HCT116 (cell line): Measurements from ENCODE around the gene ACAD8. TPM values are rescaled to one million over a fixed set of nuclear protein-coding genes. Genes with fewer than 3 reads are reported as not detected.

Experiments used
- ATAC-seq: fragments of 200-7000 bp; cut with Tn5 transposase; 2 replicates; pipeline ENCODE4 v1.9.1; 2020; ENCODE audit warnings: mild to moderate bottlenecking, moderate library complexity
- BruUV-seq: library from RNA; stranded (reverse); fragments of 400-500 nt; replicated peaks from 2 replicates; lab custom pipeline; 2021; lab: Mats Ljungman, UMichigan
- CTCF ChIA-PET: fragments of 300-600 bp; sonication (Branson Sonifier 250); formaldehyde crosslinking; loops from one replicate; lab custom pipeline; 2021; ENCODE audit warnings: antibody characterized with exemption; lab: Charles Lee
- POLR2A ChIA-PET: fragments of 300-600, 350-600 bp; sonication (Branson Sonifier 250); formaldehyde crosslinking; loops from one replicate; lab custom pipeline; 2021; ENCODE audit warnings: antibody characterized with exemption; lab: Charles Lee
- RAD21 ChIA-PET, 2 experiments: fragments of 300-600 bp; sonication (Branson Sonifier 250); formaldehyde crosslinking; loops; one replicate each; lab custom pipeline; 2023; ENCODE audit warnings: low total read pairs in 2 of 2; ENCODE audit not compliant: uncharacterized antibody in 2 of 2, unreplicated experiment in 2 of 2, low non-redundant PET in 1 of 2; lab: Charles Lee
- DNase-seq: peaks from one replicate; pipeline ENCODE4 v3.0.0-alpha.2; 2010; ENCODE audit warnings: low read depth, low spot score
- H2AFZ ChIP-seq: fragments of 200-600 bp; shearing (Covaris generic), sonication (generic); 2 replicates; pipeline ENCODE4 v1.6.1; 2017; ENCODE audit warnings: low read depth, mixed run types, mixed read lengths, antibody characterized with exemption, low read length; ENCODE audit not compliant: poor library complexity, severe bottlenecking
- H3K27ac ChIP-seq: 2 replicates; pipeline ENCODE4 v1.5.1; 2012; ENCODE audit warnings: low read depth, low read length
- H3K27me3 ChIP-seq: fragments of 200-600 bp; sonication (generic); 2 replicates; pipeline ENCODE4 v1.6.1; 2016; ENCODE audit warnings: mixed run types, low read length, mixed read lengths; ENCODE audit not compliant: insufficient read depth
- H3K36me3 ChIP-seq, 2 experiments: fragments of 200-500 bp in 1 of 2; fragments of 200-600 bp in 1 of 2; sonication (Bioruptor generic) in 1 of 2; sonication (generic) in 1 of 2; 2 replicates each; pipeline versions ENCODE4 v1.5.1 to v1.6.1; 2014 to 2016; ENCODE audit warnings: low read length in 2 of 2, inconsistent platforms in 1 of 2, mixed read lengths in 1 of 2, mixed run types in 1 of 2; ENCODE audit not compliant: insufficient read depth in 2 of 2, control insufficient read depth in 1 of 2
- H3K4me1 ChIP-seq, 2 experiments: fragments of 200-600 bp in 1 of 2; sonication (generic) in 1 of 2; 2 replicates each; pipeline versions ENCODE4 v1.5.1 to v1.6.1; 2012 to 2017; ENCODE audit warnings: low read length in 2 of 2, inconsistent platforms in 1 of 2, mild to moderate bottlenecking in 1 of 2, mixed read lengths in 1 of 2, mixed run types in 1 of 2, moderate library complexity in 1 of 2; ENCODE audit not compliant: insufficient read depth in 2 of 2, control insufficient read depth in 1 of 2
- H3K4me2 ChIP-seq: fragments of 200-600 bp; sonication (generic); 2 replicates; pipeline ENCODE4 v1.6.1; 2017; ENCODE audit warnings: mixed run types, low read length, mixed read lengths
- H3K4me3 ChIP-seq, 2 experiments: fragments of 200-600 bp in 1 of 2; sonication (generic) in 1 of 2; replicated peaks in 1 of 2; 2 replicates each; pipeline ENCODE4 v1.5.1; 2011 to 2016; ENCODE audit warnings: low read length in 2 of 2, control low read depth in 1 of 2, low read depth in 1 of 2, mild to moderate bottlenecking in 1 of 2, mixed read lengths in 1 of 2, mixed run types in 1 of 2
- H3K79me2 ChIP-seq: fragments of 200-600 bp; sonication (generic); 2 replicates; pipeline ENCODE4 v1.6.1; 2017; ENCODE audit warnings: mild to moderate bottlenecking, mixed run types, low read length, moderate library complexity, mixed read lengths; ENCODE audit not compliant: insufficient read depth
- H3K9ac ChIP-seq: fragments of 200-600 bp; sonication (generic); 2 replicates; pipeline ENCODE4 v1.6.1; 2016; ENCODE audit warnings: low read length, mixed read lengths
- H3K9me2 ChIP-seq: fragments of 200-600 bp; sonication (generic), shearing (Covaris generic); 2 replicates; pipeline ENCODE4 v1.6.1; 2017; ENCODE audit warnings: mixed run types, mild to moderate bottlenecking, moderate library complexity; ENCODE audit not compliant: insufficient read depth
- H3K9me3 ChIP-seq, 2 experiments: fragments of 200-500 bp in 1 of 2; fragments of 200-600 bp in 1 of 2; sonication (Bioruptor generic) in 1 of 2; sonication (generic) in 1 of 2; 2 replicates each; pipeline ENCODE4 v1.6.1; 2014 to 2017; ENCODE audit warnings: low read length in 2 of 2, mixed read lengths in 2 of 2, inconsistent platforms in 1 of 2, low read depth in 1 of 2, mild to moderate bottlenecking in 1 of 2, mixed run types in 1 of 2, moderate library complexity in 1 of 2; ENCODE audit not compliant: control insufficient read depth in 1 of 2, insufficient read depth in 1 of 2
- H4K20me1 ChIP-seq: fragments of 200-600 bp; sonication (generic), shearing (Covaris generic); 2 replicates; pipeline ENCODE4 v1.6.1; 2017; ENCODE audit warnings: mixed run types, mild to moderate bottlenecking, moderate library complexity; ENCODE audit not compliant: insufficient read depth
- CEBPB ChIP-seq: IDR thresholded peaks from 2 replicates; pipeline ENCODE4 v1.6.1; 2012; ENCODE audit warnings: low read depth
- CTCF ChIP-seq, 3 experiments: fragments of 200-600 bp in 1 of 3; sonication (generic) in 1 of 3; IDR thresholded peaks in 2 of 3; conservative IDR thresholded peaks in 1 of 3; 2 replicates each; pipeline ENCODE4 v1.5.1; 2012 to 2017; ENCODE audit warnings: low read depth in 2 of 3, low read length in 2 of 3, antibody characterized with exemption in 1 of 3, borderline replicate concordance in 1 of 3, control low read depth in 1 of 3, mild to moderate bottlenecking in 1 of 3, mixed read lengths in 1 of 3, mixed run types in 1 of 3, moderate library complexity in 1 of 3; ENCODE audit not compliant: insufficient read depth in 1 of 3
- POLR2AphosphoS5 ChIP-seq: IDR thresholded peaks from 2 replicates; pipeline ENCODE4 v1.6.1; 2011; ENCODE audit warnings: mild to moderate bottlenecking, low read depth, low read length, moderate library complexity
- RAD21 ChIP-seq: IDR thresholded peaks from 2 replicates; pipeline ENCODE4 v1.6.1; 2012; ENCODE audit warnings: low read depth, mild to moderate bottlenecking
- SIN3A ChIP-seq: IDR thresholded peaks from 2 replicates; pipeline ENCODE4 v1.6.1; 2012; ENCODE audit warnings: low read depth
- intact Hi-C: fragments of 100-400 bp; cut with micrococcal nuclease; formaldehyde crosslinking; loops from 2 replicates; pipeline ENCODE4 v1.10.0; 2022
- total RNA-seq: library from RNA; stranded (reverse); gene quantifications from one replicate; pipeline ENCODE4 v1.2.1, GENCODE V29; 2021; ENCODE audit not compliant: unreplicated experiment

ACAD8 gene
- total RNA-seq, 1 experiment from 2014 or later: 21.0 TPM

DNA sequence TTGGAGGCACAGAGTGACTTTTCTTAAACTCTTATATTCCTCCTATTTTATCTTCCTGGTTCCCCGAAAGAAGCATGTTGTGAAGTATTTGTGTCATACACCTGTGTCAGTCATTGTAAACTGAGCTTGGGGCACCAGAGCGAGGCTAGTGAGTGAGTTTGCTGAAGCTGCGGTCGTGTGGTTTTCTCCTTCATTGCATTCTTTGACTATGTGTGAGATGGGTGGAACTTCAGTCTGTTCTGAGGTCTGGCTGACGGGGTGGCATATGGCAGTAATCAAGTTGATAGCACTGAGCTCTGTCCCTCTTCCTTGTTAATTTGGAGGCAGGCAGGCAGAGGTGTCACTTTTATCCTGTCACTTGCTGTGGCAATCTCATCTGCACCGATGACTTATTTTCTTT, 24.7 kb upstream of the ACAD8 start (continued):
- no peak for TF ChIP-seq POLR2AphosphoS5
- TF ChIP-seq RAD21: no peak
- TF ChIP-seq CEBPB: no peak
- TF ChIP-seq, all 23 proteins: peak for 0

DNA sequence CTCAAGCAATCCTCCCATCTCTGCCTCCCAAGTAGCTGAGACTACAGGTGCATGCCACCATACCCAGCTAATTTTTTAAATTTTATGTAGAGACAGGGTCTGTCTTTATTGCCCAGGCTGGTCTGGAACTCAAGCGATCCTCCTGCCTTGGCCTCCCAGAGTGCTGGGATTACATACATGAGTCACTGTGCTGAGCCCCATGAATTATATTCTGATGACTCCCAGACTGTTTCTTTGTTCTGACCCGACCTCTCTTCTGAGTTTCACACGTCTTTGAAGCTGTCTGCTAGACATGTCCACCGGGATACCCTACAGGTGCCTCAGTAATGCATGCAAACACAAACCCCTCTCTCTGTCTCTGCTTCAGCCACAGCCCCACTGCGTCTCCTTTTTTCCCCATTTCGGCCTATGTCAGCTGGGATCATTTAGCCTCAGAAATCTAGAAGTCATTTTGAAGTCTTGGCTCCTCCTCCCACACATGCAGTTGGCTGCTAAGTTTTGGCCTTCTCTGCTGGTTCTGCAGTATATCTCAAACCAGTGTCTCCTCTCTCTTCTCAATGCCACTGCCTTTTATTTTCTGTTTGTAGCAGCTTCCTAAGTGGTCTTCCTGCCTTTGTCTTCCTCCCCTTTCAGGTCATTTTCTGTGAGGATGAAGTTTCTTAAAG, 24.1 kb upstream of the ACAD8 start:
- Histone ChIP-seq H3K4me3 (no peak overlapping the region), H3K79me2 (peaks cover 63% of the 10 kb centered on the region), H3K27ac (no peak overlapping the region), H2AFZ (no peak overlapping the region), H3K27me3 (no peaks in the 10 kb centered on the region), H3K9ac (no peak overlapping the region), H3K9me3 (no peaks in the 10 kb centered on the region), H4K20me1 (no peaks in the 10 kb centered on the region), H3K36me3 (no peaks in the 10 kb centered on the region), H3K9me2 (no peaks in the 10 kb centered on the region), H3K4me1 (peaks cover 5 to 9% of the 10 kb centered on the region in 2 experiments; a peak in 2 of 4 replicates), H3K4me2 (no peak overlapping the region)
- ChIA-PET CTCF (no interaction called here), POLR2A (no interaction called here), RAD21 (no interaction called here)
- no TSS peak for BruUV-seq
- no peak for DNase-seq
- TF ChIP-seq CTCF (IDR thresholded peaks at IDR 0.05 in 2 of 3, conservative IDR thresholded peaks at IDR 0.05 in 1 of 3; ENCODE audit: borderline replicate concordance in 1 of 3, insufficient read depth in 1 of 3, low read depth in 2 of 3, low read length in 2 of 3) (no peak), SIN3A (no peak), POLR2AphosphoS5 (no peak)
- ATAC-seq: no peak
- intact Hi-C loops: loop anchor here (10.0 kb wide), 1 partner anchor 194 kb away; no protein-coding TSS in a partner anchor
